ENCODE results near the gene TUBB4A.

The TUBB4A gene

GRCh38 chr19:6491802-6492592 lies 10.1 kb downstream of the TUBB4A start:
- DNase-seq = no peak

GRCh38 chr19:6490134-6490533 lies 12.0 kb downstream of the TUBB4A start:
- DNase-seq = no peak

GRCh38 chr19:6489278-6490061 lies 12.6 kb downstream of the TUBB4A start:
- DNase-seq = no peak

GRCh38 chr19:6484831-6485230 lies 17.3 kb downstream of the TUBB4A start:
- DNase-seq = no peak

GRCh38 chr19:6484230-6484629 lies 17.9 kb downstream of the TUBB4A start:
- no peak for DNase-seq

GRCh38 chr19:6483235-6483634 lies 18.9 kb downstream of the TUBB4A start:
- DNase-seq = no peak

- no peak for DNase-seq
These were observed 19.8 kb downstream of the TUBB4A start for GRCh38 chr19:6482343-6482686.

- no peak for DNase-seq
These were observed 20.4 kb downstream of the TUBB4A start, which contains the start of gene DENND1C for GRCh38 chr19:6481541-6482342. Gene DENND1C (minus strand): TSS chr19:6481787. CDS start chr19:6481695, 92 bp downstream.

- no peak for DNase-seq
These were observed 21.2 kb downstream of the TUBB4A start for GRCh38 chr19:6480848-6481415.

- no peak for DNase-seq
These were observed 22.2 kb downstream of the TUBB4A start for GRCh38 chr19:6479836-6480398.

GRCh38 chr19:6478815-6479214 lies 23.3 kb downstream of the TUBB4A start:
- no peak for DNase-seq

GRCh38 chr19:6476896-6477431 lies 25.1 kb downstream of the TUBB4A start:
- no peak for DNase-seq

- DNase-seq = no peak
These were observed 25.8 kb downstream of the TUBB4A start for GRCh38 chr19:6476155-6476895.

GRCh38 chr19:6475321-6476108 lies 26.6 kb downstream of the TUBB4A start:
- no peak for DNase-seq

- DNase-seq = no peak
These were observed 28.5 kb downstream of the TUBB4A start for GRCh38 chr19:6473647-6474046.

- DNase-seq = no peak
These were observed 29.4 kb downstream of the TUBB4A start for GRCh38 chr19:6472713-6473112.

GRCh38 chr19:6471076-6471475 lies 31.0 kb downstream of the TUBB4A start:
- no peak for DNase-seq

GRCh38 chr19:6470173-6470572 lies 31.9 kb downstream of the TUBB4A start:
- no peak for DNase-seq

- no peak for DNase-seq
These were observed 34.7 kb downstream of the TUBB4A start for GRCh38 chr19:6467384-6467783.

- DNase-seq = no peak
These were observed 35.4 kb downstream of the TUBB4A start for GRCh38 chr19:6466526-6467248.

All from activated gamma-delta T cell (primary cell).